H9 (cell line): ENCODE results near the gene PLXNA2. TPM values are rescaled to one million over a fixed set of nuclear protein-coding genes. Genes with fewer than 3 reads are reported as not detected.

Experiments used
- DNase-seq: peaks from one replicate; pipeline ENCODE4 v3.0.0-alpha.2; 2017
- H2AFZ ChIP-seq: one replicate; pipeline ENCODE4 v1.6.1; 2013; ENCODE audit warnings: mild to moderate bottlenecking, low read length, control low read depth, moderate library complexity
- H2AK5ac ChIP-seq: 2 replicates; pipeline ENCODE4 v1.6.1; 2013; ENCODE audit warnings: low read length, control low read depth, mixed read lengths; ENCODE audit not compliant: insufficient read length
- H2BK120ac ChIP-seq: one replicate; pipeline ENCODE4 v1.6.1; 2013; ENCODE audit warnings: low read depth, mild to moderate bottlenecking, low read length, control low read depth, inconsistent platforms; ENCODE audit not compliant: poor library complexity, severe bottlenecking
- H2BK12ac ChIP-seq: 2 replicates; pipeline ENCODE4 v1.6.1; 2013; ENCODE audit warnings: low read length, control low read depth, mixed read lengths, low read depth; ENCODE audit not compliant: insufficient read length
- H2BK15ac ChIP-seq: 2 replicates; pipeline ENCODE4 v1.6.1; 2013; ENCODE audit warnings: low read depth, low read length, control low read depth
- H2BK20ac ChIP-seq: one replicate; pipeline ENCODE4 v1.6.1; 2013; ENCODE audit warnings: low read depth, mild to moderate bottlenecking, low read length, control low read depth, inconsistent platforms; ENCODE audit not compliant: poor library complexity, severe bottlenecking
- H2BK5ac ChIP-seq: 2 replicates; pipeline ENCODE4 v1.6.1; 2013; ENCODE audit warnings: low read length, control low read depth, mixed read lengths; ENCODE audit not compliant: insufficient read length
- H3K14ac ChIP-seq: 2 replicates; pipeline ENCODE4 v1.6.1; 2013; ENCODE audit warnings: low read length, control low read depth; ENCODE audit not compliant: insufficient read depth
- H3K18ac ChIP-seq: 2 replicates; pipeline ENCODE4 v1.6.1; 2013; ENCODE audit warnings: low read depth, mild to moderate bottlenecking, mixed read lengths, low read length, control low read depth; ENCODE audit not compliant: insufficient read length
- H3K23ac ChIP-seq: 2 replicates; pipeline ENCODE4 v1.6.1; 2013; ENCODE audit warnings: low read length, control low read depth, mixed read lengths, low read depth; ENCODE audit not compliant: insufficient read length
- H3K23me2 ChIP-seq: 2 replicates; pipeline ENCODE4 v1.6.1; 2013; ENCODE audit warnings: low read depth, mild to moderate bottlenecking, mixed read lengths, low read length, control low read depth; ENCODE audit not compliant: insufficient read length, poor library complexity, severe bottlenecking
- H3K27ac ChIP-seq: 2 replicates; pipeline ENCODE4 v1.5.1; 2013; ENCODE audit warnings: low read length, control low read depth, mixed read lengths, low read depth; ENCODE audit not compliant: insufficient read length
- H3K27me3 ChIP-seq: 2 replicates; pipeline ENCODE4 v1.6.1; 2013; ENCODE audit warnings: low read length, control low read depth, inconsistent platforms; ENCODE audit not compliant: insufficient read depth
- H3K4ac ChIP-seq: 2 replicates; pipeline ENCODE4 v1.6.1; 2013; ENCODE audit warnings: low read depth, mild to moderate bottlenecking, control low read depth, inconsistent platforms, low read length, moderate library complexity
- H3K4me1 ChIP-seq: 2 replicates; pipeline ENCODE4 v1.6.1; 2013; ENCODE audit warnings: low read length, control low read depth, inconsistent platforms; ENCODE audit not compliant: insufficient read depth
- H3K4me2 ChIP-seq: 2 replicates; pipeline ENCODE4 v1.6.1; 2013; ENCODE audit warnings: low read length, control low read depth, mixed read lengths; ENCODE audit not compliant: insufficient read length, insufficient read depth
- H3K56ac ChIP-seq: 2 replicates; pipeline ENCODE4 v1.6.1; 2013; ENCODE audit warnings: low read depth, mild to moderate bottlenecking, mixed read lengths, low read length, control low read depth; ENCODE audit not compliant: insufficient read length
- H3K79me1 ChIP-seq: 2 replicates; pipeline ENCODE4 v1.6.1; 2013; ENCODE audit warnings: low read depth, mild to moderate bottlenecking, moderate library complexity, low read length, control low read depth, inconsistent platforms; ENCODE audit not compliant: insufficient read depth, poor library complexity, severe bottlenecking
- H3K79me2 ChIP-seq: 2 replicates; pipeline ENCODE4 v1.6.1; 2013; ENCODE audit warnings: low read length, control low read depth, inconsistent platforms; ENCODE audit not compliant: insufficient read depth
- H3K9ac ChIP-seq: 2 replicates; pipeline ENCODE4 v1.6.1; 2013; ENCODE audit warnings: low read length, control low read depth, mixed read lengths; ENCODE audit not compliant: insufficient read length; ENCODE audit errors: extremely low read depth
- H3K9me3 ChIP-seq: one replicate; pipeline ENCODE4 v1.6.1; 2013; ENCODE audit warnings: low read depth, low read length, inconsistent platforms; ENCODE audit not compliant: control insufficient read depth
- H3T11ph ChIP-seq: one replicate; pipeline ENCODE4 v1.6.1; 2013; ENCODE audit warnings: mild to moderate bottlenecking, low read length, control low read depth, inconsistent platforms
- H4K20me1 ChIP-seq: one replicate; pipeline ENCODE4 v1.6.1; 2013; ENCODE audit not compliant: control insufficient read depth, insufficient read length, insufficient read depth
- H4K5ac ChIP-seq: 2 replicates; pipeline ENCODE4 v1.6.1; 2013; ENCODE audit warnings: low read depth, mild to moderate bottlenecking, mixed read lengths, low read length, control low read depth; ENCODE audit not compliant: insufficient read length
- H4K8ac ChIP-seq: replicated peaks from 2 replicates; pipeline ENCODE4 v1.6.1; 2013; ENCODE audit warnings: low read length, control low read depth, mixed read lengths, low read depth; ENCODE audit not compliant: insufficient read length
- H4K91ac ChIP-seq: 2 replicates; pipeline ENCODE4 v1.6.1; 2013; ENCODE audit warnings: low read depth, mild to moderate bottlenecking, moderate library complexity, mixed read lengths, low read length, control low read depth; ENCODE audit not compliant: insufficient read length
- H3K27ac Mint-ChIP-seq, 3 experiments: 2 replicates in 2 of 3; 3 replicates in 1 of 3; pipeline ENCODE4 v1.8.0; 2020 to 2021; ENCODE audit warnings: mixed read lengths in 3 of 3, mild to moderate bottlenecking in 1 of 3, moderate library complexity in 1 of 3
- H3K27me3 Mint-ChIP-seq: 2 replicates; pipeline ENCODE4 v1.8.0; 2021; ENCODE audit warnings: low read depth, mild to moderate bottlenecking, moderate library complexity, mixed read lengths
- H3K36me3 Mint-ChIP-seq, 3 experiments: 2 replicates in 2 of 3; 3 replicates in 1 of 3; pipeline ENCODE4 v1.8.0; 2020 to 2021; ENCODE audit warnings: low read depth in 3 of 3, mixed read lengths in 3 of 3; ENCODE audit not compliant: insufficient read depth in 1 of 3
- H3K4me1 Mint-ChIP-seq, 2 experiments: 2 replicates each; pipeline ENCODE4 v1.8.0; 2020; ENCODE audit warnings: mixed read lengths in 2 of 2
- H3K4me3 Mint-ChIP-seq, 2 experiments: 2 replicates in 1 of 2; 3 replicates in 1 of 2; pipeline ENCODE4 v1.8.0; 2020 to 2021; ENCODE audit warnings: mild to moderate bottlenecking in 2 of 2, mixed read lengths in 2 of 2, moderate library complexity in 1 of 2
- H3K9me3 Mint-ChIP-seq, 2 experiments: 2 replicates in 1 of 2; 3 replicates in 1 of 2; pipeline ENCODE4 v1.8.0; 2020; ENCODE audit warnings: mild to moderate bottlenecking in 2 of 2, mixed read lengths in 2 of 2, moderate library complexity in 1 of 2
- WGBS: extraction: QIAGEN DNeasy Blood & Tissue Kit; methylation state at CpG from one replicate; pipeline ENCODE4 v1.1.7; 2013; ENCODE audit warnings: missing lambda C conversion rate, low lambda C conversion rate, mixed read lengths; ENCODE audit not compliant: insufficient read length; ENCODE audit errors: extremely low coverage; 5-methylcytosine and 5-hydroxymethylcytosine counted together
- total RNA-seq: library from RNA; stranded (reverse); gene quantifications from 2 replicates; pipeline ENCODE4 v1.2.1, GENCODE V29; 2021
- TF ChIP-seq, protein P1 (sequence below): fragments of 200-600 bp; sonication (generic); conservative IDR thresholded peaks from 3 replicates; pipeline ENCODE4 v1.8.0; 2021; ENCODE audit warnings: antibody characterized with exemption, mild to moderate bottlenecking

The PLXNA2 gene
- total RNA-seq, 1 experiment from 2014 or later, result 0.57 TPM

DNA sequence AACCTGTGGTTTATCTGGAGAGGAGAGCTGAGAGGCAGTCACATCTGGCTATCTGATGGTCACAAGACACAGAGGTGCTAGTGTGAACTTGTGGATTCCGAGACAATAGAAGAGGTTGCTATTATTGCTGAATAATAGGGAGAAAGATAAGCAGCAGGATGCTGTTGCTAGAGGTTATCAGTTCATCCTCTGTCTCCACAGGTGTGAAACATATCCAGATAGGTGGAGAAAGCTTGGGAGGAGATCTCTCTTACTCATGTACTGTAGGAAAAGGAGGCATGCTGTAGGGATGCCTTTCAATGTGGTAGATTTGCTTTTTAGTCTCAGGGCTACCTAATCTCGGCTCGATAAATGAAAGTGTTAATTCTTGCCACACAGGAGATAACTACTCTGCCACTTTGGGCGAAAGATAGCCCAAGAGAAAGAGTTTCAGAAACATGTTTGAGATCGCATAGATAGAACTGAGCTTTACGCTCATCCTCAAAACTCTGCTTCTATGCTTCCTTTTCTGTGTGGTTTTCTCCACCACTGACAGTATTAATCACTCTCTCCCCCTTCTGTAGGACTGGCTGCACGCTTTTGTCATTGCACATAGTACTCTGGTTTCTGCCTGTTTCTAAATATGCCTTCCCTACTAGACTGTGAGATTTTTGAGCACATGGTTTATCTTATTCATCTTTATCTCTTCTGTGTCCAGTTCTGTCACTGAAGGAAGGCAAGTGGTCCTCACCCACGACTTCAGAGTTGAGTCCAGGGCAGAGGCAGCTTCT is 36.7 kb upstream of the PLXNA2 start:
- Histone ChIP-seq H4K91ac (no peak overlapping the region), H3K79me2 (no peaks in the 10 kb centered on the region), H2BK20ac (no peak overlapping the region), H3K56ac (no peak overlapping the region), H3K4ac (no peak overlapping the region), H2BK5ac (no peak overlapping the region), H2AK5ac (no peak overlapping the region), H4K8ac (no peak overlapping the region), H3K14ac (no peak overlapping the region), H2BK12ac (no peak overlapping the region), H2BK120ac (no peak overlapping the region), H3K23ac (no peak overlapping the region), H3K9ac (no peak overlapping the region), H3T11ph (no peak overlapping the region), H3K27ac (no peak overlapping the region), H3K18ac (no peak overlapping the region), H4K20me1 (no peaks in the 10 kb centered on the region), H3K23me2 (no peaks in the 10 kb centered on the region), H3K27me3 (no peaks in the 10 kb centered on the region), H2BK15ac (no peak overlapping the region), H4K5ac (no peak overlapping the region), H2AFZ (no peak overlapping the region), H3K79me1 (no peaks in the 10 kb centered on the region), H3K9me3 (no peaks in the 10 kb centered on the region), H3K4me1 (peaks cover 5% of the 10 kb centered on the region; the same call in 1 of the 2 replicates), H3K4me2 (no peak overlapping the region)
- Mint-ChIP-seq H3K27ac (no peak overlapping the region), H3K4me1 (peaks cover 25 to 28% of the 10 kb centered on the region in 2 experiments), H3K4me3 (no peak overlapping the region; a peak in 1 of 5 replicates), H3K27me3 (peaks cover 10% of the 10 kb centered on the region), H3K9me3 (no peaks in the 10 kb centered on the region), H3K36me3 (no peaks in the 10 kb centered on the region)
- WGBS, result no CpG with 5 or more reads among the region's 8 CpGs
- TF ChIP-seq, protein P1, sequence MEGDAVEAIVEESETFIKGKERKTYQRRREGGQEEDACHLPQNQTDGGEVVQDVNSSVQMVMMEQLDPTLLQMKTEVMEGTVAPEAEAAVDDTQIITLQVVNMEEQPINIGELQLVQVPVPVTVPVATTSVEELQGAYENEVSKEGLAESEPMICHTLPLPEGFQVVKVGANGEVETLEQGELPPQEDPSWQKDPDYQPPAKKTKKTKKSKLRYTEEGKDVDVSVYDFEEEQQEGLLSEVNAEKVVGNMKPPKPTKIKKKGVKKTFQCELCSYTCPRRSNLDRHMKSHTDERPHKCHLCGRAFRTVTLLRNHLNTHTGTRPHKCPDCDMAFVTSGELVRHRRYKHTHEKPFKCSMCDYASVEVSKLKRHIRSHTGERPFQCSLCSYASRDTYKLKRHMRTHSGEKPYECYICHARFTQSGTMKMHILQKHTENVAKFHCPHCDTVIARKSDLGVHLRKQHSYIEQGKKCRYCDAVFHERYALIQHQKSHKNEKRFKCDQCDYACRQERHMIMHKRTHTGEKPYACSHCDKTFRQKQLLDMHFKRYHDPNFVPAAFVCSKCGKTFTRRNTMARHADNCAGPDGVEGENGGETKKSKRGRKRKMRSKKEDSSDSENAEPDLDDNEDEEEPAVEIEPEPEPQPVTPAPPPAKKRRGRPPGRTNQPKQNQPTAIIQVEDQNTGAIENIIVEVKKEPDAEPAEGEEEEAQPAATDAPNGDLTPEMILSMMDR, result no peak
- DNase-seq, result no peak
